Measurements from ENCODE around the gene ADARB2. TPM values are rescaled to one million over a fixed set of nuclear protein-coding genes. Genes with fewer than 3 reads are reported as not detected.
A peak's percentile ranks its signal among the peaks of the same experiment; 100 is the strongest.

Gene ADARB2
- total RNA-seq, 8 experiments from 2014 or later: 0.13 to 2.6 (median 1.5) TPM

DNA sequence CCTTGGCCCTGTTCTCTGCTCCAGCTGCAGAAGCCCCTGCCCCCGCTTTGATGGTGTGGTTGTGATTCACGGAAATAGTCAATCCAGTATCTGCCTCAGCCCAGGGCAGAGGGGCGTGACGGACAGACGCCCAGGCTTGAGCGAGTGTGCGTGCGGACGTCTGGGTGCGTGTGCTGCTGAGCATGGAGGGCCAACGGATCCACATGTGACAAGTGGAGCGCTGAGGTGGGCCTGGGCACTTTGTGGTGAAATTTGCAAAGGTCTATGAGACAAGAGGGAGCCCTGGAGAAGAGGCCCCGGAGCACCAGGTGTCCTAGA is 586.7 kb downstream of the ADARB2 start:
- H3K27ac ChIP-seq: no peak overlapping the region
- no peak for ATAC-seq (replicated peaks in 6 of 8)
- no peaks in the 10 kb centered on the region for H3K4me1 ChIP-seq (replicated peaks in 1 of 2)
- in situ Hi-C loops (cut with MboI; ENCODE audit: low pct_unique_long_range_greater_than_20kb in 2 of 9, low sequenced_read_pairs in 9 of 9, unreplicated experiment in 9 of 9): no loop called here
- H3K4me3 ChIP-seq: no peak overlapping the region
- 0 to 100% (median 88%) methylated on average over 1 to 9 of the region's 13 CpGs; no CpG with 5 or more reads in 3 of the 10 experiments for WGBS, 10 experiments

DNA sequence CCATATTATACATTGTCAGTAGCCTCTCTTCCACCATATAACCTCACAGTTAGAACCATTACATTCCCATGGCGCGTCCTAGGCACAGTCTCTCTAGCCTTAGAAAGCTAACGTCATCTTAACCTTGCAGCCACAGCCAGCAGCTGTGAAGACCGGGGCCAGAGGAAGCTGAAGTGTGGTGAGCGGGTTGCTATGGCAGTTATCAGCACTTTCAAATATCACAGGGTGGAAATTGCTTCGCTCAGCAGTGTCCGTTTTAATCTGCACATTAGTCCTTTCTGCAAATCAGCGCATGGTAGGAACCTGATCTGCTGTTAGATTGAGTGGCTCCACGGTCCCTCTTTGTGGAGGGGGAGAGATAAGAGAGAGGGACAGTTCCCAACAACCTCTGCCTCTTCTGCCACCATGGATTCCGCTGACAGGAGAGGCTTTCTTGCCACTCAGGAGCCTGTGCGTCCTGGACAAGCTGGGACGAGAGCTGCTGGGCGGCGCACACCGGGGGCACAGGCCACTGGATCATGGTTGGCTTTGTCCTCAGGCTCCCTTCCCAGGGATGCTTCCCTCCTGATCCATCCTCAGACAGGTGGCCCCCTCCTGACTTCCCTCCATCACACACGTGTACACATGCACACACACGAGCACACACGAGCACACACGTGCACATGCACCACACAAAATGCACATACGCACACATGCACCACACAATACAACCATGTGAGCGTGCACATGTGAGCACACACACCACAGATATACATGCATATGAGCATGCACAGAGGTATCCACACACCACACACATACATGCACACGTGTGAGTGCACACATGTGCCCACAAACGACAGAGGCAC is 587.3 kb downstream of the ADARB2 start:
- no peaks in the 10 kb centered on the region for H3K4me1 ChIP-seq (replicated peaks in 1 of 2)
- H3K27ac ChIP-seq: no peak overlapping the region
- WGBS, 10 experiments: 20 to 97% (median 70%) methylated on average over 2 to 13 of the region's 23 CpGs; no CpG with 5 or more reads in 2 of the 10 experiments
- H3K4me3 ChIP-seq: no peak overlapping the region
- ATAC-seq (replicated peaks in 6 of 8): peak in 1 of 8 experiments; percentile 72
- in situ Hi-C loops (cut with MboI; ENCODE audit: low pct_unique_long_range_greater_than_20kb in 2 of 9, low sequenced_read_pairs in 9 of 9, unreplicated experiment in 9 of 9): no loop called here

DNA sequence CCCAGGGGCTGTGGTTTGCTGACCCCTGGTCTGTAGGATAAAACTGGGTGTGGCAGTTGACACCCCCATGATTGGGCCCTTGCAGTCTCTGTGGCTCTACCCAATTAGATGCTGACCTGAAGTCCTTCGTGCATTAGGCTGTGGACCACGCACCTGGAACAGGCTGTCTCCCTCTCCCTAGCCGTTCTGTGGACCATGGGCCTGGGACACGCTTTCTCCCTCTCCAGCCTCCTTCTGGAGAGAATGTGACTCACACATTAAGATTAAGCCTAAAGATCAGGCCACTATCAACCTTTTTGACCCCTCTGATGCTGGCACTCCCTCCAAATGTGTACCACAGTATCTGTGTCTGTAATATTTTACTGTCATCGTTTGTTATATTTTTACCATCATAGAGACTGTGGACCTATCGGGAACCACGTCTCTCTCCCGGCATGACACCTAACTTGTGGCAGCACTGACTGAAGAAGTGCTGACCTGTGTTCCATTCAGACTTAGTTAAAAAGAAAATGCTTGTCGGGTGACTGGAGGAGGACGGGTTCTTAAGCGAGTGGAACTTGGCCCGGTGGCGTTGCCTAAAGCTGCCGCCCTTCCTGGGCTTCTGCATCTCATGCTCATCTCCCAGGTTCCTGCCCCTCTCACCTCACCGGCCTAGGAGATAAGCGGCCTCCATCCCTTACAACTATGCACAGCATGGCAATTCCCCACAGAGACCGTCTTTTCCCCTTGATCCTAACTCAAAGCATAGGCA is 588.3 kb downstream of the ADARB2 start:
- Histone ChIP-seq H3K27ac (no peak overlapping the region), H3K4me3 (no peak overlapping the region), H3K4me1 (replicated peaks in 1 of 2) (no peaks in the 10 kb centered on the region)
- no peak for ATAC-seq (replicated peaks in 6 of 8)
- in situ Hi-C loops (cut with MboI; ENCODE audit: low pct_unique_long_range_greater_than_20kb in 2 of 9, low sequenced_read_pairs in 9 of 9, unreplicated experiment in 9 of 9): no loop called here
- whole genome bisulfite sequencing, 10 experiments: 46 to 100% (median 90%) methylated on average over 2 to 12 of the region's 17 CpGs; no CpG with 5 or more reads in 2 of the 10 experiments

DNA sequence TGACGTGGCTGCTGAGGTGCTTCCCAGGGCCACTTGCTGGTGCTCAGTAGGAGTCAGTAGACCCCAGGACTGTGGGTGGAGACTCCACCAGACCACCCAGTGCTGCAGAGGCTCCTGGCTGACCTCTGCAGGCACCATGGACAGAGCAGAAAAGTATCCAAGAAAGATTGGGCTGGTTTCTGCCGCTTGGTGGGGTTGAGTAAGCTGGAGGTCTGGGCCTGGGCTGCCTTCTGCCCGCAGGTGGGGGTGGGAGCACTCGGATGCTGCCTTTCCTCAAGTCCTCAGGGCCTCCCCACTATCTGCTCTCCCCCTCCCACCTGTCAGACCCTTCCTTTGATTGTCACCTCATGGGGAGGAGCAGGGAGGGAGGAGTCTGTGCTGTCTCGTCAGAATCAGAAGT is 589.5 kb downstream of the ADARB2 start:
- Histone ChIP-seq H3K4me1 (replicated peaks in 1 of 2) (no peaks in the 10 kb centered on the region), H3K27ac (no peak overlapping the region), H3K4me3 (no peak overlapping the region)
- ATAC-seq (replicated peaks in 6 of 8): no peak
- in situ Hi-C loops (cut with MboI; ENCODE audit: low pct_unique_long_range_greater_than_20kb in 2 of 9, low sequenced_read_pairs in 9 of 9, unreplicated experiment in 9 of 9): no loop called here
- 0 to 86% (median 76%) methylated on average over 1 to 3 of the region's 5 CpGs; no CpG with 5 or more reads in 4 of the 10 experiments for WGBS, 10 experiments

DNA sequence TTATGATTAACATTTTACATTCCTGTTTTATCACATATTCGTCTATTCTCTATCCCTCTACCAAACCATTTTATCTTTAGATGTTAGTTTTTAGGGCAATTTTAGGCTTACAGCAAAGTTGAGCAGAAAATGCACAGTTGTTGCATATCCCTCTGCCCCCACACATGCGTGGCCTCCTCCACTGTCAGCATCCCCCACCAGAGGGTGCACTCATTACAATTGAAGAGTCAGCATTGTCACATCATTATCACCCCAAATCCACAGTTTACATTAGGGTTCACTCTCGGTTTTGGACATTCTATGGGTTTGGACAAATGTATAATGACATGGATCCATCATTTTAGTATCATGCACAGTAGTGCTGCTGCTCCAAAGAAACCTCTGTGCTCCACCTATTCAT is 594.7 kb downstream of the ADARB2 start:
- ATAC-seq (replicated peaks in 6 of 8): no peak
- Histone ChIP-seq H3K4me1 (replicated peaks in 1 of 2) (no peaks in the 10 kb centered on the region), H3K27ac (no peak overlapping the region), H3K4me3 (no peak overlapping the region)
- in situ Hi-C loops (cut with MboI; ENCODE audit: low pct_unique_long_range_greater_than_20kb in 2 of 9, low sequenced_read_pairs in 9 of 9, unreplicated experiment in 9 of 9): no loop called here
- WGBS, 10 experiments: 0 to 89% (median 53%) methylated on average over 1 to 3 of the region's 3 CpGs

DNA sequence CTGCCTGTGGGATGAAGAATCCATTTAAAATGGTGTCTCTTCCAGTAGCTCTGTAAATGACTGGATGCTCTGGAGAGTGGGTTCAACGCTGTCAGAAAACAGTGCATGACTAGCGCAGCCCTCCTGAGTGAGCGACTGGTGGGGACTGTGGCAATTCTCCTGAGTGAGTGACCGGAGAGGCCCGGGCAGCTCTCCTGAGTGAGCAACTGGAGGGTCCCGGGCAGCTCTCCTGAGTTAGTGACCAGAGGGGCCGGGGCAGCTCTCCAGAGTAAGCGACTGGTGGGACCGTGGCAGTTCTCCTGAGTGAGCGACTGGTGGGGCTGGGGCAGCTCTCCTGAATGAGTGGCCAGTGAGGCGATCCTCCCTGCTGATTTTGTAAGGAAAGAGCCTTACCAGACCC is 595.6 kb downstream of the ADARB2 start:
- no peak overlapping the region for H3K27ac ChIP-seq
- WGBS, 10 experiments: 37 to 95% (median 80%) methylated on average over 2 to 10 of the region's 11 CpGs; no CpG with 5 or more reads in 4 of the 10 experiments
- in situ Hi-C loops (cut with MboI; ENCODE audit: low pct_unique_long_range_greater_than_20kb in 2 of 9, low sequenced_read_pairs in 9 of 9, unreplicated experiment in 9 of 9): no loop called here
- H3K4me1 ChIP-seq (replicated peaks in 1 of 2): no peaks in the 10 kb centered on the region
- ATAC-seq (replicated peaks in 6 of 8): no peak
- H3K4me3 ChIP-seq: no peak overlapping the region

DNA sequence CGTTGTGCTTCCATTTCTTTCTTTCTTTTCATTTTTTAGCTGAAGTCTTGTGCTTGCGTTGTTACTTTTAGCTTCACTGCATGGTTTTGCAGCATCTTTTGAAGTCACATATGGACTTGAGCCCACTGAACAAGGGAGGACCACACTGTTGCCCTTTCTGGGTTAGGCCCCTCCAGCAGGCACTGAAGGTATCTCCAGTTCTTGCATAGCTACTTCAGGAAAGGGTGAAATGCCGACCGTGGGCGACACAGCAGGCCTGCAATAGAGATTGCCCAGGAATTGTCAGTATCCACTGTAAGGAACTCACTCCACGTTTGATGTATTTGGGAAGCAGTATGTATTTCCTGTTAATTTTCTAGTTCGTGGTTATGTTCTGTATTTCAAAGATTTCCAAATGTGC is 596.1 kb downstream of the ADARB2 start:
- H3K27ac ChIP-seq: no peak overlapping the region
- ATAC-seq (replicated peaks in 6 of 8): no peak
- WGBS, 10 experiments: 21 to 84% (median 71%) methylated on average over 1 to 7 of the region's 7 CpGs
- H3K4me3 ChIP-seq: no peak overlapping the region
- in situ Hi-C loops (cut with MboI; ENCODE audit: low pct_unique_long_range_greater_than_20kb in 2 of 9, low sequenced_read_pairs in 9 of 9, unreplicated experiment in 9 of 9): no loop called here
- no peaks in the 10 kb centered on the region for H3K4me1 ChIP-seq (replicated peaks in 1 of 2)

DNA sequence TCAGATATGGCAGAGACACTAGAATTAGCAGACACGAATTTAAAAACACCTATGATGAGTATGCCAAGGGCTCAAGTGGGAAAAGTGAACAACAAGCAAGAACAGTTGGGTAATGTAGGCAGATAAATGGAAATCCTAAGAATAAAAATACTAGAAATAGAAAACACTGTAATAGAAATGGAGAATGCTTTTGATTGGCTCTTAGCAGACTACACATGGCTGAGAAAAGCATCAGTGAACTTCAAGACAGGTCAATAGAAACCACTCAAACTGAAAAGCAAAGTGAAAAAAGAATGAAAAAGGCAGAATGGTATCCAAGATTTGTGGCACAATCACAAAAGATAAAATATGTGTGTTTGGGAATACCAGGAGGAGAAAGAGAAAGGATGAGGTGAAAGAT is 598.8 kb downstream of the ADARB2 start:
- Histone ChIP-seq H3K4me1 (replicated peaks in 1 of 2) (no peaks in the 10 kb centered on the region), H3K27ac (no peak overlapping the region), H3K4me3 (no peak overlapping the region)
- in situ Hi-C loops (cut with MboI; ENCODE audit: low pct_unique_long_range_greater_than_20kb in 2 of 9, low sequenced_read_pairs in 9 of 9, unreplicated experiment in 9 of 9): no loop called here
- 0 to 100% (median 57%) methylated on average over 1 of the region's 1 CpG; no CpG with 5 or more reads in 2 of the 10 experiments for WGBS, 10 experiments
- ATAC-seq (replicated peaks in 6 of 8): no peak

DNA sequence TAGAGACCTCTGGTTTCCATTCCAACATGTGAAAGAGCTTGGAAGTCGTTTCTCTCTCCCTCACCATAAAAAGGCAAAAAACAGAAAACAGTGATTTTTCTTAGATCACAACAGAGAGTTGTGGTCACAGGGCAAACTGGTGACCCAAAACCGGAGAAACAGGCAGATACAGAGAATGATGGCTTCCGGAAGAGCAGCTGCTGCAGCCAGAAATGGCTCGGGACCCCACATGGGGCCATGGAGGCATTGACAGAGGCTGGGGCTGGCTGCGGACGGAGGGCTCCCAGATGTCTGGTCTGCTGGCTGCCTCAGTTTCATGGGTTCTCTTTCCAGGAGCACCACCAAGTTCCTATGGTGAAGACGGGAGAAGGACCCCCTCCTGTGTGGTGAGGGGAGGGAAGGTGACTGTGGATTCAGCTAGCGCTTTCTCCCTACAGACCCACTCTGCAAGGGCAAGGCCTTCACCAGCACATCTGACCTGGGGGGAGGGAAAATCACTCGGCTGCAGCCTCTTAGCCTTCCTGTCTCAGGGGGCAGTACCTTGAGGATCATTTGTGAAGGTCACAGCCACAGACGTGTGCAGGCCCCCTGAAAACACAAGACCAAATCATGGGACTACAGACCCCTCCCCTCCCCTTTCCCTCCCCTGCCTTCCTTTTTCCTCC is 599.7 kb downstream of the ADARB2 start:
- ATAC-seq (replicated peaks in 6 of 8): no peak
- 0 to 94% (median 63%) methylated on average over 1 to 5 of the region's 10 CpGs; no CpG with 5 or more reads in 4 of the 10 experiments for WGBS, 10 experiments
- in situ Hi-C loops (cut with MboI; ENCODE audit: low pct_unique_long_range_greater_than_20kb in 2 of 9, low sequenced_read_pairs in 9 of 9, unreplicated experiment in 9 of 9): no loop called here
- H3K4me3 ChIP-seq: no peak overlapping the region
- H3K27ac ChIP-seq: no peak overlapping the region
- no peaks in the 10 kb centered on the region for H3K4me1 ChIP-seq (replicated peaks in 1 of 2)

DNA sequence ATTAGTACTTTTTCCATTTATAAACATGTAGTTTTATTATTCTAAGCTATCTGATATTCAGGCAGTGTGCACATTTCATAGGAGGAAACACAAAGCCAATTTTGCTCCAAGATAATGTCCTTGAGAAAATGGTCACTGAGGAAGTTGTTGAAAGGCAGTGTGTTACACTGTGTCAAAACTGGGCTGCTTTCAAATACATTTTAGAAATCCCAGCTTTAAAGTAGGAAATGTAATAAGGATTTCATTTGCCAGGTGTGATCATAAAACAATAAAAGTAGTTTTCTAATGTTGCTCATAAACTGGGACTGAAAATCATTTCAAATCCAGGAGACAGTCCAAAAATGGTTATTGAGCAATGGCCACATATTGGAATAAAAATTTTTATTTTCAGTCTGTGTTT is 601.1 kb downstream of the ADARB2 start:
- ATAC-seq (replicated peaks in 6 of 8): no peak
- no peaks in the 10 kb centered on the region for H3K4me1 ChIP-seq (replicated peaks in 1 of 2)
- H3K27ac ChIP-seq: no peak overlapping the region
- H3K4me3 ChIP-seq: no peak overlapping the region
- in situ Hi-C loops (cut with MboI; ENCODE audit: low pct_unique_long_range_greater_than_20kb in 2 of 9, low sequenced_read_pairs in 9 of 9, unreplicated experiment in 9 of 9): no loop called here

DNA sequence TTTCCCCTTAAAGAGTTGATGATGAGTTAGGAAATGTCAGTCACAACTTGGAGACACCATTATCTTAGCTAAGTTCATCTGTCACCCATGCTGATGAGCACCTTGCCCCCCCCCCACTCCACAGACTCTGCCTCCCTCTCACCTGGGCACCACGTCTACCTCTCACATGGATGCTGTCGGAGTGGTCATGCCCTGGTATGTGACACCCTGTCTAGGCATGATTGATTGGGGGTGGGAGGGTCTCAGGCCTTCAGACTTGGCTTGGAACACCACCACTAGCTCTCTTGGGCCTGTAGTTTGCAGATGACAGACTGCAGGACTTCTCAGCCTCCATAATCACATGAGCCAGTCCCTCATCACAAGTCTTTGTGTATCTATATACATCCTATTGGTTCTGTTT is 603.2 kb downstream of the ADARB2 start:
- no peak overlapping the region for H3K27ac ChIP-seq
- in situ Hi-C loops (cut with MboI; ENCODE audit: low pct_unique_long_range_greater_than_20kb in 2 of 9, low sequenced_read_pairs in 9 of 9, unreplicated experiment in 9 of 9): no loop called here
- H3K4me1 ChIP-seq (replicated peaks in 1 of 2): no peaks in the 10 kb centered on the region
- ATAC-seq (replicated peaks in 6 of 8): no peak
- no peak overlapping the region for H3K4me3 ChIP-seq
- 100% methylated on average over 1 of the region's 2 CpGs; no CpG with 5 or more reads in 9 of the 10 experiments for WGBS, 10 experiments

DNA sequence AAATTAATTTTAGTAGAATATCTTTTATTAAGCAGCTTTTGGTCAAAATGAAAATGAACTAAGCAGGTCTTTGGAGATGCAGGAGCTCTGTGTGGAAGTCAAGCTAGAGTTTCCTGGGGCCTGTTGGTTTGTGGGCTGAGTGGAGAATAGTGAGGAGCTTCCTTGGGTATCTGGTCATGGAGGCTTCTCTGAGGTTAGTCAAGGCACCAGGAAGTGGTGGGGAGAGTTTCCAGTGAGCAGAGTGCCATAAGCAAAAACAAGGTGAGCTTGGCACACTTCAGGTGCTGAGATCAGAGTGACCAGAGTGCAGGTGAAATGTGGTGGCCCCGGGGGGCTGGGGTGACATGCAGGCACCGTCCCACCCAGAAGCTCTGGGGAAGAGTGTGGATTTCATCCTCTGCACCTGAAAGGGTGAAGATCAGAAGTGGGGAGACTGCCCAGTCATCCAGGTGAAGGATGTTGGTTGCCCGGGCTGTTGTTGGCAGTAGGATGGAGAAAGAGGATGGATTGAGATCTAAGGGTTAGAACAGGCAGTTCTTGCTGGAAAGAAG is 603.8 kb downstream of the ADARB2 start:
- 98 to 100% (median 100%) methylated on average over 1 to 3 of the region's 3 CpGs; no CpG with 5 or more reads in 5 of the 10 experiments for whole genome bisulfite sequencing, 10 experiments
- no peak for ATAC-seq (replicated peaks in 6 of 8)
- Histone ChIP-seq H3K4me3 (no peak overlapping the region), H3K27ac (no peak overlapping the region), H3K4me1 (replicated peaks in 1 of 2) (no peaks in the 10 kb centered on the region)
- in situ Hi-C loops (cut with MboI; ENCODE audit: low pct_unique_long_range_greater_than_20kb in 2 of 9, low sequenced_read_pairs in 9 of 9, unreplicated experiment in 9 of 9): no loop called here

DNA sequence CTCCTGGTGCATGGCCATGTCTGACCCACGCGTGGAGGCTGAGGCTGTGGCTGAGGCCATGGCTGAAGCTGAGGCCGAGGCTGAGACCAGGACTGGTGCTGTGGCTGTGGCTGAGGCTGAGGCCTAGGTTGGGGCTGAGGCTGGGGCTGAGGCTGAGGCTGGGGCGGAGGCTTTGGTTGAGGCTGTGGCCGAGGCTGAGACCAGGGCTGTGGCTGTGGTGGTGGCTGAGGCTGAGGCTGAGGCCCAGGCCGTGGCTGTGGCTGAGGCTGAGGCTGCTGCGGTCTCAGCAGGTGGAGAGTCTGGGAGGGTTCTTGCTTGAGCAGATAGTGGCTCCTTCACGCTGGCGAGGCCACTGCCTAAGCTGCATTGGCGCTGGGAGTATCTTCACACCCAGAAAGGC is 604.7 kb downstream of the ADARB2 start:
- no peak overlapping the region for H3K27ac ChIP-seq
- WGBS, 10 experiments: 67 to 100% (median 100%) methylated on average over 1 to 9 of the region's 10 CpGs; no CpG with 5 or more reads in 3 of the 10 experiments
- in situ Hi-C loops (cut with MboI; ENCODE audit: low pct_unique_long_range_greater_than_20kb in 2 of 9, low sequenced_read_pairs in 9 of 9, unreplicated experiment in 9 of 9): no loop called here
- no peaks in the 10 kb centered on the region for H3K4me1 ChIP-seq (replicated peaks in 1 of 2)
- H3K4me3 ChIP-seq: no peak overlapping the region
- peak in 4 of 8 experiments; percentile 4 to 22 (median 14) for ATAC-seq (replicated peaks in 6 of 8)
